Activated CD8-positive, alpha-beta T cell treated with anti-CD3 and anti-CD28 coated beads for 36 hours (primary cell): Measurements from ENCODE around the gene MICALL2. TPM values are rescaled to one million over a fixed set of nuclear protein-coding genes. Genes with fewer than 3 reads are reported as not detected.

ENCODE experiments used
- ATAC-seq: fragments of 200-7000 bp; cut with Tn5 transposase; one replicate; pipeline ENCODE4 v1.10.0; 2021; ENCODE audit warnings: mild to moderate bottlenecking, moderate library complexity
- CTCF ChIA-PET: fragments of 350-600 bp; sonication (Branson Sonifier 250); formaldehyde crosslinking; loops from one replicate; lab custom pipeline; 2021; ENCODE audit warnings: antibody characterized with exemption; lab: Charles Lee
- POLR2A ChIA-PET: fragments of 350-600 bp; sonication (Branson Sonifier 250); formaldehyde crosslinking; loops from one replicate; lab custom pipeline; 2021; ENCODE audit warnings: antibody characterized with exemption; lab: Charles Lee
- DNase-seq: peaks from one replicate; pipeline ENCODE4 v3.0.0-alpha.2; 2020
- H3K27ac Mint-ChIP-seq: one replicate; pipeline ENCODE4 v1.8.0; 2021; ENCODE audit warnings: mild to moderate bottlenecking, mixed read lengths
- H3K27me3 Mint-ChIP-seq: one replicate; pipeline ENCODE4 v1.8.0; 2021; ENCODE audit warnings: mixed read lengths
- H3K36me3 Mint-ChIP-seq: one replicate; pipeline ENCODE4 v1.8.0; 2021; ENCODE audit warnings: low read depth, mixed read lengths
- H3K4me1 Mint-ChIP-seq: one replicate; pipeline ENCODE4 v1.8.0; 2021; ENCODE audit warnings: low read depth, mixed read lengths
- H3K4me3 Mint-ChIP-seq: one replicate; pipeline ENCODE4 v1.8.0; 2021; ENCODE audit warnings: mild to moderate bottlenecking, moderate library complexity, mixed read lengths
- H3K9me3 Mint-ChIP-seq: one replicate; pipeline ENCODE4 v1.8.0; 2021; ENCODE audit warnings: mixed read lengths
- CTCF ChIP-seq: fragments of 200-600 bp; IDR thresholded peaks from one replicate; pipeline ENCODE4 v1.8.0; 2022; ENCODE audit warnings: antibody characterized with exemption, mild to moderate bottlenecking
- intact Hi-C: fragments of 100-400 bp; cut with micrococcal nuclease; formaldehyde crosslinking; loops from one replicate; pipeline ENCODE4 v1.10.0; 2022
- total RNA-seq, 2 experiments: library from RNA; stranded (reverse); gene quantifications; one replicate each; pipeline ENCODE4 v1.2.3, GENCODE V29; 2021

The MICALL2 gene
- total RNA-seq, 2 experiments from 2014 or later: 3.0 to 4.2 TPM

- Mint-ChIP-seq H3K27ac (no peak overlapping the region), H3K9me3 (no peaks in the 10 kb centered on the region), H3K36me3 (peaks cover 1% of the 10 kb centered on the region), H3K27me3 (peaks cover 6% of the 10 kb centered on the region), H3K4me3 (no peak overlapping the region), H3K4me1 (no peaks in the 10 kb centered on the region)
- DNase-seq (no peak), ATAC-seq (no peak)
- ChIA-PET POLR2A (no interaction called here), CTCF (no interaction called here)
- intact Hi-C loops: no loop called here
- TF ChIP-seq CTCF: no peak
Observed at GRCh38 chr7:1392556-1392955, 66.7 kb downstream of the MICALL2 start.

GRCh38 chr7:1391449-1391848 is 67.8 kb downstream of the MICALL2 start:
- ChIA-PET CTCF (no interaction called here), POLR2A (no interaction called here)
- Mint-ChIP-seq H3K4me3 (no peak overlapping the region), H3K27me3 (peaks cover 5% of the 10 kb centered on the region), H3K9me3 (no peaks in the 10 kb centered on the region), H3K4me1 (no peaks in the 10 kb centered on the region), H3K27ac (no peak overlapping the region), H3K36me3 (peaks cover 1% of the 10 kb centered on the region)
- ATAC-seq: no peak
- intact Hi-C loops: no loop called here
- no peak for TF ChIP-seq CTCF
- no peak for DNase-seq

GRCh38 chr7:1388703-1389335 is 70.5 kb downstream of the MICALL2 start:
- no peak overlapping the region for H3K4me3 Mint-ChIP-seq
- ChIA-PET POLR2A (no interaction called here), CTCF (no interaction called here)
- peaks cover 1% of the 10 kb centered on the region for H3K36me3 Mint-ChIP-seq
- intact Hi-C loops: no loop called here
- H3K4me1 Mint-ChIP-seq: no peaks in the 10 kb centered on the region
- no peaks in the 10 kb centered on the region for H3K9me3 Mint-ChIP-seq
- ATAC-seq (no peak), DNase-seq (no peak)
- no peak for TF ChIP-seq CTCF
- H3K27me3 Mint-ChIP-seq: peaks cover 8% of the 10 kb centered on the region
- H3K27ac Mint-ChIP-seq: no peak overlapping the region

- peaks cover 8% of the 10 kb centered on the region for H3K27me3 Mint-ChIP-seq
- ChIA-PET CTCF (no interaction called here), POLR2A (no interaction called here)
- ATAC-seq: no peak
- no peak overlapping the region for H3K27ac Mint-ChIP-seq
- TF ChIP-seq CTCF: no peak
- no peaks in the 10 kb centered on the region for H3K4me1 Mint-ChIP-seq
- H3K36me3 Mint-ChIP-seq: peaks cover 1% of the 10 kb centered on the region
- no peaks in the 10 kb centered on the region for H3K9me3 Mint-ChIP-seq
- no peak for DNase-seq
- intact Hi-C loops: no loop called here
- H3K4me3 Mint-ChIP-seq: no peak overlapping the region
Observed at GRCh38 chr7:1388021-1388702, 71.1 kb downstream of the MICALL2 start.

- Mint-ChIP-seq H3K4me3 (no peak overlapping the region), H3K9me3 (no peaks in the 10 kb centered on the region), H3K27me3 (peaks cover 10% of the 10 kb centered on the region), H3K36me3 (peaks cover 1% of the 10 kb centered on the region), H3K27ac (no peak overlapping the region), H3K4me1 (no peaks in the 10 kb centered on the region)
- DNase-seq (no peak), ATAC-seq (no peak)
- CTCF ChIA-PET: interaction anchor here (1.3 kb wide), 1 partner anchor 16 kb away, joined by 3 read pairs; no protein-coding TSS in a partner anchor
- intact Hi-C loops: no loop called here
- POLR2A ChIA-PET: no interaction called here
- no peak for TF ChIP-seq CTCF
Observed at GRCh38 chr7:1387261-1387660, 72.0 kb downstream of the MICALL2 start.
